ENCODE data around the gene APOL6. TPM values are rescaled to one million over a fixed set of nuclear protein-coding genes. Genes with fewer than 3 reads are reported as not detected.

The APOL6 gene
- total and polyA plus RNA-seq, 2 of the 4 experiments (the other 2 are of a cell fraction), result 1.2 to 7.2 TPM

- TF ChIP-seq ELK1 (IDR thresholded peaks at IDR 0.05; ENCODE audit: borderline replicate concordance, low read depth, low read length) (no peak), RAD21 (IDR thresholded peaks at IDR 0.05; ENCODE audit: low read length) (no peak), RCOR1 (IDR thresholded peaks at IDR 0.05; ENCODE audit: insufficient replicate concordance, low read length) (no peak), POLR2A (IDR thresholded peaks at IDR 0.05; ENCODE audit: low read depth, low read length) (no peak), BHLHE40 (IDR thresholded peaks at IDR 0.05; ENCODE audit: low read depth, low read length) (no peak), SMC3 (IDR thresholded peaks at IDR 0.05; ENCODE audit: low read depth, low read length) (no peak), CEBPB (IDR thresholded peaks at IDR 0.05; ENCODE audit: low read depth, low read length) (no peak), USF2 (IDR thresholded peaks at IDR 0.05; ENCODE audit: low read depth, low read length) (no peak), RFX5 (IDR thresholded peaks at IDR 0.05; ENCODE audit: low read depth, low read length) (no peak)
- H3K14ac ChIP-seq (replicated peaks; ENCODE audit: low read depth, low read length), result no peak within 1 kb of the TSS
- H3K9ac ChIP-seq (ENCODE audit: low read depth, low read length), result no peak within 1 kb of the TSS
- H2BK120ac ChIP-seq (ENCODE audit: low read depth, low read length), result no peak within 1 kb of the TSS
- no peak within 1 kb of the TSS for H3K4me3 ChIP-seq (ENCODE audit: insufficient read depth, low read depth, low read length)
- H4K91ac ChIP-seq (ENCODE audit: insufficient read depth, low read depth, low read length), result no peak within 1 kb of the TSS
- H3K18ac ChIP-seq (ENCODE audit: low read depth, low read length), result no peak within 1 kb of the TSS
- DNase-seq (no peak), ATAC-seq (ENCODE audit: low read depth) (no peak)
- H3K27ac ChIP-seq (ENCODE audit: insufficient read depth, low read length), result no peak within 1 kb of the TSS
- H2BK15ac ChIP-seq (ENCODE audit: low read depth, low read length), result no peak within 1 kb of the TSS
- H4K20me1 ChIP-seq (ENCODE audit: insufficient read depth, low read length), result no peaks in the 10 kb centered on the region
- ChIA-PET POLR2A (ENCODE audit: unreplicated experiment) (no interaction called here), CTCF (no interaction called here)
- no peak within 1 kb of the TSS for H2AK5ac ChIP-seq (ENCODE audit: low read depth, low read length)
- H3K4ac ChIP-seq (ENCODE audit: low read depth, low read length), result no peak within 1 kb of the TSS
- H2AK9ac ChIP-seq (replicated peaks; ENCODE audit: low read depth, low read length, poor library complexity), result no peak within 1 kb of the TSS
- H3K9me3 ChIP-seq (ENCODE audit: control insufficient read depth, insufficient read depth, low read length), result no peaks in the 10 kb centered on the region
- H2AFZ ChIP-seq (replicated peaks; ENCODE audit: low read length, poor library complexity), result no peak within 1 kb of the TSS
- in situ Hi-C loops (cut with MboI; ENCODE audit: low sequenced_read_pairs), result no loop called here
- no peak within 1 kb of the TSS for H3K56ac ChIP-seq (ENCODE audit: extremely low read depth, insufficient read depth, low read length)
- no peak within 1 kb of the TSS for H4K5ac ChIP-seq (ENCODE audit: low read depth, low read length)
- no peak within 1 kb of the TSS for H2BK20ac ChIP-seq (ENCODE audit: low read depth, low read length)
- H3K4me1 ChIP-seq (ENCODE audit: control insufficient read depth, insufficient read depth, low read length), result peaks cover under 1% of the 10 kb centered on the region; the same call in 1 of the 2 replicates
- H3K23ac ChIP-seq (ENCODE audit: low read depth, low read length), result no peak within 1 kb of the TSS
- no TSS peak for BruUV-seq (replicated peaks)
- H3K79me1 ChIP-seq (ENCODE audit: low read depth in 1 of 2, low read length in 2 of 2), result no peaks in the 10 kb centered on the region
- dilution Hi-C loops (cut with HindIII; ENCODE audit: low sequenced_read_pairs, unreplicated experiment), result no loop called here
- no peak within 1 kb of the TSS for H2BK5ac ChIP-seq (ENCODE audit: low read depth, low read length, poor library complexity, severe bottlenecking)
- WGBS, 2 experiments (ENCODE audit: extremely low coverage in 2 of 2, insufficient read length in 1 of 2), result 83% methylated on average over 10 of the region's 16 CpGs; no CpG with 5 or more reads in 1 of the 2 experiments
- H4K8ac ChIP-seq (ENCODE audit: low read depth in 2 of 2, low read length in 2 of 2), result no peak within 1 kb of the TSS
- H3K27me3 ChIP-seq (ENCODE audit: control insufficient read depth, insufficient read depth, low read length), result peaks cover 16% of the 10 kb centered on the region
- no peaks in the 10 kb centered on the region for H3K36me3 ChIP-seq (ENCODE audit: control insufficient read depth, insufficient read depth, low read length)
- no peak within 1 kb of the TSS for H3K4me2 ChIP-seq (ENCODE audit: low read depth, low read length)
- peaks cover 3% of the 10 kb centered on the region; the same call in 1 of the 2 replicates for H3K9me1 ChIP-seq (ENCODE audit: insufficient read depth, low read length)
- intact Hi-C loops (cut with micrococcal nuclease), result no loop called here
Measured at GRCh38 chr22:35617137-35617755, 31.0 kb upstream of the APOL6 start, which contains the start of gene MB. TSS of gene MB (minus strand) at chr22:35617329. CDS start at chr22:35617257, 72 bp downstream.
